Activated CD4-positive, alpha-beta memory T cell treated with anti-CD3 and anti-CD28 coated beads for 36 hours (primary cell): ENCODE data around the gene ANKFN1. TPM values are rescaled to one million over a fixed set of nuclear protein-coding genes. Genes with fewer than 3 reads are reported as not detected.

ENCODE experiments used
- CTCF ChIA-PET: fragments of 350-600 bp; sonication (Branson Sonifier 250); formaldehyde crosslinking; loops from one replicate; lab custom pipeline; 2021; ENCODE audit warnings: antibody characterized with exemption, inconsistent platforms; lab: Charles Lee
- POLR2A ChIA-PET: fragments of 350-600 bp; sonication (Branson Sonifier 250); formaldehyde crosslinking; loops from one replicate; lab custom pipeline; 2021; ENCODE audit warnings: antibody characterized with exemption; lab: Charles Lee
- DNase-seq: peaks from one replicate; pipeline ENCODE4 v3.0.0-alpha.2; 2020
- H3K27ac Mint-ChIP-seq: one replicate; pipeline ENCODE4 v1.8.0; 2021; ENCODE audit warnings: mixed read lengths
- H3K27me3 Mint-ChIP-seq: one replicate; pipeline ENCODE4 v1.8.0; 2021; ENCODE audit warnings: mixed read lengths
- H3K36me3 Mint-ChIP-seq: one replicate; pipeline ENCODE4 v1.8.0; 2021; ENCODE audit warnings: mixed read lengths
- H3K4me1 Mint-ChIP-seq: one replicate; pipeline ENCODE4 v1.8.0; 2021; ENCODE audit warnings: low read depth, mixed read lengths
- H3K4me3 Mint-ChIP-seq: one replicate; pipeline ENCODE4 v1.8.0; 2021; ENCODE audit warnings: mild to moderate bottlenecking, mixed read lengths
- H3K9me3 Mint-ChIP-seq: one replicate; pipeline ENCODE4 v1.8.0; 2021; ENCODE audit warnings: mixed read lengths
- intact Hi-C: fragments of 100-400 bp; cut with micrococcal nuclease; formaldehyde crosslinking; loops from one replicate; pipeline ENCODE4 v1.15.1; 2023
- total RNA-seq, 2 experiments: library from RNA; stranded (reverse); gene quantifications; one replicate each; pipeline ENCODE4 v1.2.3, GENCODE V29; 2021

ANKFN1 gene
- total RNA-seq, 2 experiments from 2014 or later = not detected

- POLR2A ChIA-PET = no interaction called here
- CTCF ChIA-PET = interaction anchor here (1.0 to 1.9 kb wide), 2 partner anchors 10 to 226 kb away, joined by 3 to 4 read pairs; no protein-coding TSS in a partner anchor
- H3K9me3 Mint-ChIP-seq = no peaks in the 10 kb centered on the region
- no peak overlapping the region for H3K27ac Mint-ChIP-seq
- peaks cover 2% of the 10 kb centered on the region for H3K27me3 Mint-ChIP-seq
- no peaks in the 10 kb centered on the region for H3K4me1 Mint-ChIP-seq
- DNase-seq = no peak
- H3K4me3 Mint-ChIP-seq = no peak overlapping the region
- no peaks in the 10 kb centered on the region for H3K36me3 Mint-ChIP-seq
- intact Hi-C loops = no loop called here
Measured at GRCh38 chr17:56489980-56490379, 336.7 kb downstream of the ANKFN1 start.

GRCh38 chr17:56495556-56495955 is 342.3 kb downstream of the ANKFN1 start:
- intact Hi-C loops = no loop called here
- ChIA-PET POLR2A (no interaction called here), CTCF (interaction anchor here (1.0 kb wide), 1 partner anchor 220 kb away, joined by 4 read pairs; no protein-coding TSS in a partner anchor)
- H3K36me3 Mint-ChIP-seq = no peaks in the 10 kb centered on the region
- no peaks in the 10 kb centered on the region for H3K9me3 Mint-ChIP-seq
- H3K27me3 Mint-ChIP-seq = no peaks in the 10 kb centered on the region
- no peaks in the 10 kb centered on the region for H3K4me1 Mint-ChIP-seq
- no peak overlapping the region for H3K27ac Mint-ChIP-seq
- no peak overlapping the region for H3K4me3 Mint-ChIP-seq
- DNase-seq = no peak

- no peaks in the 10 kb centered on the region for H3K4me1 Mint-ChIP-seq
- ChIA-PET CTCF (interaction anchor here (5.3 kb wide), 1 partner anchor 220 kb away, joined by 55 read pairs; no protein-coding TSS in a partner anchor), POLR2A (no interaction called here)
- H3K27me3 Mint-ChIP-seq = no peaks in the 10 kb centered on the region
- intact Hi-C loops = no loop called here
- H3K27ac Mint-ChIP-seq = no peak overlapping the region
- no peaks in the 10 kb centered on the region for H3K36me3 Mint-ChIP-seq
- no peak for DNase-seq
- no peak overlapping the region for H3K4me3 Mint-ChIP-seq
- no peaks in the 10 kb centered on the region for H3K9me3 Mint-ChIP-seq
Measured at GRCh38 chr17:56497132-56497531, 343.9 kb downstream of the ANKFN1 start.

- H3K27ac Mint-ChIP-seq = no peak overlapping the region
- no peak overlapping the region for H3K4me3 Mint-ChIP-seq
- no peaks in the 10 kb centered on the region for H3K27me3 Mint-ChIP-seq
- DNase-seq = peak; percentile 11
- H3K4me1 Mint-ChIP-seq = no peaks in the 10 kb centered on the region
- H3K36me3 Mint-ChIP-seq = no peaks in the 10 kb centered on the region
- intact Hi-C loops = loop anchor here (5.0 kb wide), 1 partner anchor 217 kb away; no protein-coding TSS in a partner anchor
- H3K9me3 Mint-ChIP-seq = no peaks in the 10 kb centered on the region
- CTCF ChIA-PET = interaction anchor here (0.6 to 5.3 kb wide), 18 partner anchors 9 to 559 kb away, joined by 3 to 55 read pairs (median 4); no protein-coding TSS in a partner anchor
- POLR2A ChIA-PET = no interaction called here
Measured at GRCh38 chr17:56499799-56500388, 346.6 kb downstream of the ANKFN1 start.

- ChIA-PET POLR2A (no interaction called here), CTCF (interaction anchor here (0.7 to 2.4 kb wide), 2 partner anchors 50 to 214 kb away, joined by 5 to 9 read pairs; no protein-coding TSS in a partner anchor)
- intact Hi-C loops = loop anchor here (5.0 kb wide), 1 partner anchor 215 kb away; no protein-coding TSS in a partner anchor
- H3K4me1 Mint-ChIP-seq = no peaks in the 10 kb centered on the region
- DNase-seq = no peak
- H3K27ac Mint-ChIP-seq = no peak overlapping the region
- no peaks in the 10 kb centered on the region for H3K36me3 Mint-ChIP-seq
- H3K4me3 Mint-ChIP-seq = no peak overlapping the region
- H3K9me3 Mint-ChIP-seq = no peaks in the 10 kb centered on the region
- H3K27me3 Mint-ChIP-seq = no peaks in the 10 kb centered on the region
Measured at GRCh38 chr17:56502120-56502654, 348.9 kb downstream of the ANKFN1 start.

- no peaks in the 10 kb centered on the region for H3K27me3 Mint-ChIP-seq
- no peak overlapping the region for H3K4me3 Mint-ChIP-seq
- H3K9me3 Mint-ChIP-seq = no peaks in the 10 kb centered on the region
- no peaks in the 10 kb centered on the region for H3K4me1 Mint-ChIP-seq
- no peak overlapping the region for H3K27ac Mint-ChIP-seq
- no peak for DNase-seq
- CTCF ChIA-PET = no interaction called here
- POLR2A ChIA-PET = no interaction called here
- intact Hi-C loops = no loop called here
- H3K36me3 Mint-ChIP-seq = no peaks in the 10 kb centered on the region
Measured at GRCh38 chr17:56505154-56505756, 352.0 kb downstream of the ANKFN1 start.

GRCh38 chr17:56506349-56506748 is 353.1 kb downstream of the ANKFN1 start:
- intact Hi-C loops = no loop called here
- H3K9me3 Mint-ChIP-seq = no peaks in the 10 kb centered on the region
- CTCF ChIA-PET = interaction anchor here (1.0 kb wide), 1 partner anchor 210 kb away, joined by 3 read pairs; no protein-coding TSS in a partner anchor
- POLR2A ChIA-PET = no interaction called here
- H3K27ac Mint-ChIP-seq = no peak overlapping the region
- H3K4me3 Mint-ChIP-seq = no peak overlapping the region
- no peak for DNase-seq
- no peaks in the 10 kb centered on the region for H3K4me1 Mint-ChIP-seq
- no peaks in the 10 kb centered on the region for H3K36me3 Mint-ChIP-seq
- H3K27me3 Mint-ChIP-seq = no peaks in the 10 kb centered on the region

- DNase-seq = no peak
- Mint-ChIP-seq H3K9me3 (no peaks in the 10 kb centered on the region), H3K4me1 (no peaks in the 10 kb centered on the region), H3K36me3 (no peaks in the 10 kb centered on the region), H3K27me3 (no peaks in the 10 kb centered on the region), H3K4me3 (no peak overlapping the region), H3K27ac (no peak overlapping the region)
- intact Hi-C loops = no loop called here
- ChIA-PET POLR2A (no interaction called here), CTCF (no interaction called here)
Measured at GRCh38 chr17:56510554-56511342, 357.5 kb downstream of the ANKFN1 start.

- Mint-ChIP-seq H3K27me3 (peaks cover 8% of the 10 kb centered on the region), H3K4me3 (no peak overlapping the region), H3K36me3 (no peaks in the 10 kb centered on the region), H3K27ac (no peak overlapping the region), H3K4me1 (no peaks in the 10 kb centered on the region), H3K9me3 (no peaks in the 10 kb centered on the region)
- POLR2A ChIA-PET = no interaction called here
- intact Hi-C loops = no loop called here
- CTCF ChIA-PET = interaction anchor here (0.5 kb wide), 1 partner anchor 463 kb away, joined by 3 read pairs; the partner anchor contains the start of gene SCPEP1
- DNase-seq = no peak
Measured at GRCh38 chr17:56514264-56514663, 361.0 kb downstream of the ANKFN1 start.

- ChIA-PET CTCF (no interaction called here), POLR2A (no interaction called here)
- Mint-ChIP-seq H3K4me1 (no peaks in the 10 kb centered on the region), H3K27me3 (peaks cover 8% of the 10 kb centered on the region), H3K4me3 (no peak overlapping the region), H3K9me3 (no peaks in the 10 kb centered on the region), H3K36me3 (no peaks in the 10 kb centered on the region), H3K27ac (no peak overlapping the region)
- DNase-seq = no peak
- intact Hi-C loops = no loop called here
Measured at GRCh38 chr17:56514899-56515298, 361.6 kb downstream of the ANKFN1 start.

- CTCF ChIA-PET = no interaction called here
- H3K27ac Mint-ChIP-seq = no peak overlapping the region
- no peak for DNase-seq
- H3K27me3 Mint-ChIP-seq = peaks cover 20% of the 10 kb centered on the region
- H3K4me1 Mint-ChIP-seq = no peaks in the 10 kb centered on the region
- H3K9me3 Mint-ChIP-seq = no peaks in the 10 kb centered on the region
- H3K4me3 Mint-ChIP-seq = no peak overlapping the region
- POLR2A ChIA-PET = no interaction called here
- no peaks in the 10 kb centered on the region for H3K36me3 Mint-ChIP-seq
- intact Hi-C loops = no loop called here
Measured at GRCh38 chr17:56521414-56522141, 368.3 kb downstream of the ANKFN1 start.
